ENCODE measurements around the gene SENP6. TPM values are rescaled to one million over a fixed set of nuclear protein-coding genes. Genes with fewer than 3 reads are reported as not detected.

The SENP6 gene
- total and polyA plus RNA-seq, 2 experiments from 2014 or later: 56.4 to 104 TPM

- Histone ChIP-seq H3K4me1 (ENCODE audit: low read depth) (peaks cover 17% of the 10 kb centered on the region), H3K9me3 (ENCODE audit: low read depth) (no peaks in the 10 kb centered on the region), H3K27me3 (no peaks in the 10 kb centered on the region), H3K4me3 (no peak overlapping the region), H3K27ac (no peak overlapping the region), H3K36me3 (no peaks in the 10 kb centered on the region)
- TF ChIP-seq CTCF (IDR thresholded peaks at IDR 0.05; ENCODE audit: low read depth, low read length): no peak
- DNase-seq (ENCODE audit: low read depth in 1 of 2, low spot score in 1 of 2): no peak
Measured at GRCh38 chr6:75611011-75611701, 9.5 kb downstream of the SENP6 start.

GRCh38 chr6:75611702-75612375 lies 10.2 kb downstream of the SENP6 start:
- TF ChIP-seq CTCF (IDR thresholded peaks at IDR 0.05; ENCODE audit: low read depth, low read length): no peak
- H3K4me1 ChIP-seq (ENCODE audit: low read depth): peaks cover 17% of the 10 kb centered on the region
- no peaks in the 10 kb centered on the region for H3K27me3 ChIP-seq
- no peak overlapping the region for H3K4me3 ChIP-seq
- H3K9me3 ChIP-seq (ENCODE audit: low read depth): no peaks in the 10 kb centered on the region
- DNase-seq (ENCODE audit: low read depth in 1 of 2, low spot score in 1 of 2): no peak
- H3K36me3 ChIP-seq: no peaks in the 10 kb centered on the region
- no peak overlapping the region for H3K27ac ChIP-seq

GRCh38 chr6:75612434-75612833 lies 10.8 kb downstream of the SENP6 start:
- H3K4me1 ChIP-seq (ENCODE audit: low read depth): peaks cover 17% of the 10 kb centered on the region
- no peak overlapping the region for H3K4me3 ChIP-seq
- H3K27me3 ChIP-seq: no peaks in the 10 kb centered on the region
- no peaks in the 10 kb centered on the region for H3K9me3 ChIP-seq (ENCODE audit: low read depth)
- no peak for TF ChIP-seq CTCF (IDR thresholded peaks at IDR 0.05; ENCODE audit: low read depth, low read length)
- H3K27ac ChIP-seq: no peak overlapping the region
- DNase-seq (ENCODE audit: low read depth in 1 of 2, low spot score in 1 of 2): no peak
- H3K36me3 ChIP-seq: no peaks in the 10 kb centered on the region

GRCh38 chr6:75613056-75613501 lies 11.4 kb downstream of the SENP6 start:
- DNase-seq (ENCODE audit: low read depth in 1 of 2, low spot score in 1 of 2): no peak
- TF ChIP-seq CTCF (IDR thresholded peaks at IDR 0.05; ENCODE audit: low read depth, low read length): no peak
- Histone ChIP-seq H3K4me3 (no peak overlapping the region), H3K4me1 (ENCODE audit: low read depth) (peaks cover 17% of the 10 kb centered on the region), H3K9me3 (ENCODE audit: low read depth) (no peaks in the 10 kb centered on the region), H3K27me3 (no peaks in the 10 kb centered on the region), H3K36me3 (no peaks in the 10 kb centered on the region), H3K27ac (no peak overlapping the region)

GRCh38 chr6:75618437-75618836 lies 16.8 kb downstream of the SENP6 start:
- Histone ChIP-seq H3K27me3 (no peaks in the 10 kb centered on the region), H3K4me3 (no peak overlapping the region), H3K9me3 (ENCODE audit: low read depth) (no peaks in the 10 kb centered on the region), H3K36me3 (peaks cover 11% of the 10 kb centered on the region), H3K4me1 (ENCODE audit: low read depth) (peaks cover 8% of the 10 kb centered on the region), H3K27ac (no peak overlapping the region)
- TF ChIP-seq CTCF (IDR thresholded peaks at IDR 0.05; ENCODE audit: low read depth, low read length): no peak
- DNase-seq (ENCODE audit: low read depth in 1 of 2, low spot score in 1 of 2): no peak
